ENCODE data around the gene CACYBP. TPM values are rescaled to one million over a fixed set of nuclear protein-coding genes. Genes with fewer than 3 reads are reported as not detected.

The CACYBP gene
- total RNA-seq, 1 donor from 2014 or later: 70.0 TPM

GRCh38 chr1:174968750-174969244, 30.9 kb upstream of the CACYBP start:
- H3K9me3 Mint-ChIP-seq: no peaks in the 10 kb centered on the region
- H3K27ac Mint-ChIP-seq: peak overlapping the region; percentile 81

GRCh38 chr1:174969977-174970376, 29.8 kb upstream of the CACYBP start:
- Mint-ChIP-seq H3K4me1 (peaks cover 47% of the 10 kb centered on the region), H3K27ac (no peak overlapping the region), H3K9me3 (no peaks in the 10 kb centered on the region), H3K27me3 (ENCODE audit: low read depth) (no peaks in the 10 kb centered on the region), H3K4me3 (no peak overlapping the region), H3K36me3 (peaks cover 9% of the 10 kb centered on the region)
- TF ChIP-seq CTCF (IDR thresholded peaks at IDR 0.05; ENCODE audit: unreplicated experiment): no peak
- DNase-seq (ENCODE audit: low spot score in 2 of 2, unreplicated experiment in 2 of 2): no peak

More at GRCh38 chr1:174968750-174969244, 30.9 kb upstream of the CACYBP start:
- no peaks in the 10 kb centered on the region for H3K27me3 Mint-ChIP-seq (ENCODE audit: low read depth)
- H3K4me3 Mint-ChIP-seq: no peak overlapping the region
- no peak for TF ChIP-seq CTCF (IDR thresholded peaks at IDR 0.05; ENCODE audit: unreplicated experiment)
- H3K36me3 Mint-ChIP-seq: peaks cover 4% of the 10 kb centered on the region
- no peak for DNase-seq (ENCODE audit: low spot score in 2 of 2, unreplicated experiment in 2 of 2)
- H3K4me1 Mint-ChIP-seq: peaks cover 59% of the 10 kb centered on the region

- H3K4me3 Mint-ChIP-seq: no peak overlapping the region
- peaks cover 9% of the 10 kb centered on the region for H3K36me3 Mint-ChIP-seq
- no peak for TF ChIP-seq CTCF (IDR thresholded peaks at IDR 0.05; ENCODE audit: unreplicated experiment)
- no peaks in the 10 kb centered on the region for H3K27me3 Mint-ChIP-seq (ENCODE audit: low read depth)
- no peaks in the 10 kb centered on the region for H3K9me3 Mint-ChIP-seq
- DNase-seq (ENCODE audit: low spot score in 2 of 2, unreplicated experiment in 2 of 2): no peak
- H3K27ac Mint-ChIP-seq: peak overlapping the region; percentile 88
- peaks cover 32% of the 10 kb centered on the region for H3K4me1 Mint-ChIP-seq
These were observed 28.3 kb upstream of the CACYBP start for GRCh38 chr1:174971466-174971865.

GRCh38 chr1:174971902-174972301, 27.8 kb upstream of the CACYBP start:
- Mint-ChIP-seq H3K4me3 (no peak overlapping the region), H3K27me3 (ENCODE audit: low read depth) (no peaks in the 10 kb centered on the region), H3K4me1 (peaks cover 31% of the 10 kb centered on the region), H3K27ac (peak overlapping the region; percentile 88), H3K9me3 (no peaks in the 10 kb centered on the region), H3K36me3 (peaks cover 9% of the 10 kb centered on the region)
- no peak for TF ChIP-seq CTCF (IDR thresholded peaks at IDR 0.05; ENCODE audit: unreplicated experiment)
- no peak for DNase-seq (ENCODE audit: low spot score in 2 of 2, unreplicated experiment in 2 of 2)

GRCh38 chr1:174974711-174975119, 25.0 kb upstream of the CACYBP start:
- H3K27me3 Mint-ChIP-seq (ENCODE audit: low read depth): no peaks in the 10 kb centered on the region

More at GRCh38 chr1:174974711-174975119, 25.0 kb upstream of the CACYBP start:
- Mint-ChIP-seq H3K36me3 (peaks cover 9% of the 10 kb centered on the region), H3K27ac (no peak overlapping the region), H3K4me3 (no peak overlapping the region), H3K9me3 (no peaks in the 10 kb centered on the region), H3K4me1 (peaks cover 13% of the 10 kb centered on the region)
- no peak for DNase-seq (ENCODE audit: low spot score in 2 of 2, unreplicated experiment in 2 of 2)
- no peak for TF ChIP-seq CTCF (IDR thresholded peaks at IDR 0.05; ENCODE audit: unreplicated experiment)

Data from mesothelial cell of epicardium (in vitro differentiated cells).